GM12874 (cell line): Measurements from ENCODE around the gene IGSF3.

Experiments
- TF ChIP-seq, protein P1 (sequence below): IDR thresholded peaks from 2 replicates; pipeline ENCODE4 v1.5.1; 2011; ENCODE audit warnings: low read depth, mild to moderate bottlenecking, control low read depth, low read length, moderate library complexity; ENCODE audit not compliant: insufficient read depth

IGSF3 gene

DNA sequence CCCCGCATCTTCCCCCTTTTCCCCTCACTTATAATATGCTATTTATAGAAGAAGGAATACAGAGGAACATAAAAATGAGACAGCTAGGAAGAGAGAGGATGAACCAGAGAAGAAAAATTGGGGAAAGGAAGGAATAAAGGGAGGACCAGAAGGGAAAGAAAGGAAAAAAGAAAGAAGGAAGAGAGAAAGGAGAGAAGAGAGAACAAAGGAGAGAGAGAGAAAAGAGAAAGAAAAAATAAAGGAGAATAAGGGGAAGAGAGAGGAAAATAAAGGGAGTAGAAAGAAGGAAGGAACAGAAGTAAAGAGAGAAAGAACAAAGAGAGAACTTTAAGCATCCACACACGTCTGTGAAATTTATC, 11.2 kb upstream of the IGSF3 start:
- TF ChIP-seq, protein P1, sequence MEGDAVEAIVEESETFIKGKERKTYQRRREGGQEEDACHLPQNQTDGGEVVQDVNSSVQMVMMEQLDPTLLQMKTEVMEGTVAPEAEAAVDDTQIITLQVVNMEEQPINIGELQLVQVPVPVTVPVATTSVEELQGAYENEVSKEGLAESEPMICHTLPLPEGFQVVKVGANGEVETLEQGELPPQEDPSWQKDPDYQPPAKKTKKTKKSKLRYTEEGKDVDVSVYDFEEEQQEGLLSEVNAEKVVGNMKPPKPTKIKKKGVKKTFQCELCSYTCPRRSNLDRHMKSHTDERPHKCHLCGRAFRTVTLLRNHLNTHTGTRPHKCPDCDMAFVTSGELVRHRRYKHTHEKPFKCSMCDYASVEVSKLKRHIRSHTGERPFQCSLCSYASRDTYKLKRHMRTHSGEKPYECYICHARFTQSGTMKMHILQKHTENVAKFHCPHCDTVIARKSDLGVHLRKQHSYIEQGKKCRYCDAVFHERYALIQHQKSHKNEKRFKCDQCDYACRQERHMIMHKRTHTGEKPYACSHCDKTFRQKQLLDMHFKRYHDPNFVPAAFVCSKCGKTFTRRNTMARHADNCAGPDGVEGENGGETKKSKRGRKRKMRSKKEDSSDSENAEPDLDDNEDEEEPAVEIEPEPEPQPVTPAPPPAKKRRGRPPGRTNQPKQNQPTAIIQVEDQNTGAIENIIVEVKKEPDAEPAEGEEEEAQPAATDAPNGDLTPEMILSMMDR, result no peak

DNA sequence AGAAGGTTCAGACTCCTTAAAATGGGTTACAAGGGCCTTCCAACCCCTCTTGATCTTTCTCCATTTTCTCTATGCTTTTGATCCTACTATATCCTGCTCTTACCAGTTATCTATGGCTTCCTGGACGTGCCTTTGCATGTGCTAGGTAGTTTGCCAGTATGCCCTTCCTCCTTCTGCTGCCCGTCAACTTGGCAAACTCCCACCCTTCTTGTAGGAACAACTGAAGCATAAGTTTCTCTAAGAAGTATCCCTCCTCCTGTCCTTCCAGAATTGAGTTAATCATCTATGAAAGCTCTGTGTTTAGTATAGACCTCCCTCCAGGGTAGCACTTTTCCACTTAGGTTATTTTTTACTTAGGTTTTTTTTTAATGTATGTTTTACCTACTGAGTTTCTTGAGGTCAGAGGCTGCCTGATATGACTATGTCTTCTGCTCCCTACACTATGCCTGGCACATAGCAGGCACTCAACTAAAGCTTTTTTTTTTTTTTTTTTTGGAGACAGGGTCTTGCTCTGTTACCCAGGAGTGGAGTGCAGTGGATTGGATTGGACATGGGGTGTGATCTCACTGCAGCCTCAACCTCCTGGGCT, 10.0 kb upstream of the IGSF3 start:
- TF ChIP-seq, protein P1, result no peak

DNA sequence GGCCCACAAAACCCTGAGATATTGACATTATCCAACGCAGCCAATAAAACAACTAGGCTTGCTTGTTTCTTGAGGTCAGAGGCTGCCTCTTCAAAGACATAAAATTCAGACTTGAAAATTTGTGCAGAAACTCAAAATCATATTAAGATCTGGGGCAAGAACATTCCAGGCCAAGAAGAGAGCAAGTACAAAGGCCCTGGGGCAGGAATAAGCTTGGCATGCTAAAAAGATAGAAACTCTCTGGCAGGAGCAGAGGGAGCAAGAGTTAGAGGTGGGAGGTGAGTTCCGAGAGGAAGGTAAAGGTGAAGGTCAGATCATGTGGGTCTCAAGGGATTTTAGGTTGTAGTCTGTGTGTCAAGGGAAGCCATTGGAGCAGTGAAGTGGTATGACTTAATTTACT, 8.8 kb upstream of the IGSF3 start:
- TF ChIP-seq, protein P1, result no peak

DNA sequence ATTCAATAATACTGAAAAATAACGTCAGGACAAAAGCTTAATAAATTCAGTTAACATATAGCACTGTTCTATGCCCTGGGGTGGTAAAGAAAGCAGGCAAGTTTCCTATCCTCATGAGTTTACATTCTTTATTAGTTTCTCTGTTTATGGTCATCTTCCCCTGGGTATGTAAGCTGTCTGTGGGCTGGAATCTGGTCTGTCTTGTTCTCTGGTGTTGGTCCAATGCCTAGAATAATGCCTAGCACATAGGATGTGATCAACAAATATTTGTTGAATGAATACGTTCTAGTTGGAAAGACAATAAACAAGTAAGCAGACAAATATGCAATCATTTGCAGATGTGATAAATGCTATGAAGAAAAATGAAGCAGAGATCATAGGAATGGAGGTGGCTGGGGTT, 7.2 kb upstream of the IGSF3 start:
- TF ChIP-seq, protein P1, result no peak

DNA sequence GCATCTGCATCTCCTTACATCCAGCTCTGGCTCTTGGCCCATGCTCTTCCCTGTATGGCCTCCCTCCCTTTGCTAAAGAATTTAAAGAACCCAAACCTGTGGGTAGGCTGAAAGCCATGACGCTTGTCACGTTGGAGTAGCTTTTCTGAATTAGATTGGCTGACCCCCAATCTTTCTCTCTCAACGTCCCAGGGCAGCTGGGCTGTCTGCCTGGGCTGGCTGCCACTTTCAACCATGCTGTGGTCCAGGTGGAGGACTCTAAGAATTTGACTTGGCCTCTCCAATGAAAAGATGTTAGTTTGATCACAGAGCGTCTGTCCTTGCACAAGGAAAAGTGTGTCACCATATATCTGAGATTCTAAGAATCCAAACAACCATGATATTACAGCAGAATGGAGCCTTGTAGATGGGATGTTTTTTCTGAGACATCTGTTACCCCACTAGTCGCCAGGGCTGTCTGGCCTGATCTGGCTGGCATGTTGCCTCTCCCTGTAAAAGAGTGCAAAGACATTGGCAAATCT, 6.5 kb upstream of the IGSF3 start:
- TF ChIP-seq, protein P1, result no peak

DNA sequence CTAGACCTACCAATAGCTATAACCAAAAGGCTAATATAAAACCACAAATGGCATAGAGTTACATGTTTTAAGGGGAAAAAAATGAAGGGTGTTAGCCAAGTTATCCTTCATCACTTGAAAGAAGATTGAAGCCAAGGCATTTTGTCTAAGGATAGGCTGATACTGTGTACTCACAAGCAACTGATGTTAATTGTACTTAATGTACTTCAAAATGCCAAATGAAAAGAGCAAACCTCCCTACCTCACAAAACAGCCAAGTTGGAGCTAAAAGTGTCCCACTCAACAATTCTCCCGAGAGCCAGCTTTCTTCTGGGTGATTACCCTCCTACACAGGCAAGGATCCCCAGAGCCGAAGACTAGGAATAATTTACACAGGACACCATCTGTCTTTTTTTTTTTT, 4.4 kb upstream of the IGSF3 start:
- TF ChIP-seq, protein P1, result no peak

DNA sequence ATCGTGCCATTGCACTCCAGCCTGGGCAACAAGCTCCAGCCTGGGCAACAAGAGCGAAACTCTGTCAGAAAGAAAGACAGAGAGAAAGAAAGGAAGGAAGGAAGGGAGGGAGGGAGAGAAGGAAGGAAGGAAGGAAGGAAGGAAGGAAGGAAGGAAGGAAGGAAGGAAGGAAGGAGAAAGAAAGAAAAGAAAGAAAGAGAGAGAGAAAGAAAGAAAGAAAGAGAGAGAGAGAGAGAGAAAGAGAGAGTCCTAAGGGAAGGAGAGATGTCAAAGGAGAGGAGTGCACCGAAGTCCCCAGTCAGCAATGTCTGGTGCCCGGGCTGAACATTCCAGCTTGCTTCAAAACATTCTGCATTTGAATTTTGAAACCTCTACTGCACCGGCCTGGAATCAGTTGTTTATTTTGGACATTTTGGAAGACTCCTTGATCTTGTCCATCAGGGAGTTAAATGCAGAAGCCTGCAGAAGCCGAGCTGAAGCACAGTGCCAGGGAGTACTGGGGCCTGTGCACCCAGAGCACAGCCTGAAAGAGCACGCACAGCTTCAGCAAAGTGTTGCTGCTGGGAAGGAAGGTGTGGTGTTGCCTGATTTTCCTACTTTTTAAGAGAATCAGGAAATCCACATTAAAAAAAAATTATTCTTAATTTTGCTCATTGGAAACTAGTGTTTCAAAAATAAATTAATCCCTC, 3.7 kb upstream of the IGSF3 start:
- TF ChIP-seq, protein P1, result no peak
